EH (cell line): ENCODE measurements around the gene TNFAIP8L3.

Experiments
- DNase-seq: peaks from one replicate; pipeline ENCODE4 v3.0.0-alpha.2; 2015; ENCODE audit warnings: low read depth

Gene TNFAIP8L3

DNA sequence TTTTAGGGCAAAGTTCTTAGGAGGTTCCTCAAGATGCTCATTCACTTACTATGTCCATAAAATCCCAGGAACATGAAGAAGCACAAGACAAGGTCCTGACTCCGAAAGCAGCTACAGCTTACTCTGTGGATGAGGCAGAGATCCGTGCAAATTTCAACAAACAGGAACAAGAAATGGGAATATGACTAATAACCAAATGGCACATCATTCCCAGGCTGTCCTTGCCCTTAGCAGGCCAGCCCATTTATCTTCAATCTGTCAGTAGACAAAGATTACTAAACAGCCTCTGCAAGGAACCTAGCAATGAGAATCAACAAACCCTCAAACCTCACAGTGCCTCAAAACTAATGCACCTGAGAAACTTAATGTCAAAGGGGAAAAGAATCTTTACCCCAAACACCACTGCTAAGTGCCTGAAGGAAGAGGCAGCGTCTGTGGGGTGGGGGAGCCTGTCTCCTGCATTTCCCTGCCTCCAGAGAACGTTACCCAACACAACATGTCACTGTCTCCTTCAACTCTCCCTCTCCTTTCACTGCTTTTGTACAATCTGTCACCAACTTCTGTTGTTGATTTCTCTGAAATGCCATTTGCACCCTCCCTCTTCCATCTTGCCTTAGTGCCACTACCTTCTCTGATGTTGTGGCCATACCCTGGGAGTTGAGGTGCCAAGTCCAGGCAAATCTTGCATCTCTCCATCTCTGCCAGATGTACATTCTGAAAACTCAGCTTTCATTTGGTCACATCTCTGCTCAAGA, 4.8 kb downstream of the TNFAIP8L3 start:
- DNase-seq: peak; percentile 29

DNA sequence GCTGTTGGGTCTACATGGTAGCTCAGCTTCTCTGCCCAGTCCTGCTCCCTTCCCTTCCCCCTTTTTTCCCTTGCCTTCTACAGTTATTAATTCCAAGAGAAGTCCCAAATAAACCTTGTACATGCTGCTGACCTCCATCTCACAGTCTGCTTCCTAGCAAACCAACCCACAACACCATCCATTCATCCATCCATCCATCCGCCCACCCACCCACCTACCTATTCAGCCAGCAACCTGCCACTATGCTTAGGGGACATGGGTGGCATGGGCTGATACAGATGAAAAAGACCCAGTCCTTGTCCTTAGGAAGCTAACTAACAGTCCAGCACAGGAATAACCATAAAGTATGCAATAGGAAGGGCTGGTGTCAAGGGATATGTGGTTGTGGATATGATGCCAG, 5.7 kb downstream of the TNFAIP8L3 start:
- no peak for DNase-seq

DNA sequence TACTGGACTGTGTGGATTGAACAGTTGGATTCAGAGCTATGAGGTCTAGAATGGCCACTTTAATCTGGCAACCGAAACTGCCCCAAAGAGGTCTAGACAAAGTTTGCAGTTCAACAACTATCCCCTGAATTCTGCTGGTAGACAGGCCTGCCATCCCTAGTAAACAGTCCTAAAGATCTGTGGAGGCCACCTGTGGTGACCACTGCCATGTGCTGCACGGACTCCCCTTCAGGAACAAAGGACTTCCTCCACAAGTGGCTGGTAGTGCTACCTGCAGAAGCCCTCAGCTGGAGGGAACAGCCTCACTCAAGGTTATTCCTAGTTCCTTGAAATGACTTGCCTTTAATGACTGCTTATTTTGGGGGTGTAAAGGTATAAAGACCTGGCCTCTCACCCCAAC, 6.1 kb downstream of the TNFAIP8L3 start:
- DNase-seq: no peak

DNA sequence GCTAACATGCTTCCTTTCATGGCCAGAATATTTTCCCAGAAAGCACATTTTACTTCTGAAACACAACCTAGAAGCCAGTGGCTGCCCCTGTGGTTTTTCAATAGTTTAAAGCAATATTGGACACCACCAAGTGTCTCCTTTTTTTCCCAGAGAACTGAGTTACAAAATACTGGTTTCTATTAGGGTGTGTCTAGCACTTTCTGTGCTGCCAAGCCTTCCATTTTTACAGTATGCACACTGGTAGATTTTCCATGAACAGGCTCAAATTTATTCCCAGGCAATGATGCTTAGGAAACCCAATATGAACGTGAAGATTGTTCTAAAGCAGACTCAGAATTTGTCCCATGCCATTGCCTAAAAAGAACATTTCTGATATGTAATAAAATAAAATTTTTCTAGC, 7.2 kb downstream of the TNFAIP8L3 start:
- no peak for DNase-seq

DNA sequence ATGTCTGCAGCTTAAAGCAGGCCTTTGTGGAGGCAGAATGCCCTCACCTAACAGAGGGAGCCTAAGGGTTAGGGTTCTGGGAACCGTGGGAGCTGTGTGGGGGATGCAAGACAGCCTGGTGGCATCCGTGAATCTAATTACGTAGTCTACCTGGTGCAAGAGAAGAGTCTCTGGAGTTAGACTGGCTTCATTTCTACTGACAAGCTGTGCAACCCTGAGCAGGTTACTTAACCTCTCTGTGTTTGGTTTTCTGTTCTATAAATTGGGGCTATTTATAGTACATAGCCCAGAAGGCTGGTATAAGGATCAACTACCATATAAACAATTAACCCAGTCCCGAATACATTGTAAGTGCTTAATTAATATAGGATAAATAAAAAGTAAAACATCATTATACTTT, 8.3 kb downstream of the TNFAIP8L3 start:
- no peak for DNase-seq

DNA sequence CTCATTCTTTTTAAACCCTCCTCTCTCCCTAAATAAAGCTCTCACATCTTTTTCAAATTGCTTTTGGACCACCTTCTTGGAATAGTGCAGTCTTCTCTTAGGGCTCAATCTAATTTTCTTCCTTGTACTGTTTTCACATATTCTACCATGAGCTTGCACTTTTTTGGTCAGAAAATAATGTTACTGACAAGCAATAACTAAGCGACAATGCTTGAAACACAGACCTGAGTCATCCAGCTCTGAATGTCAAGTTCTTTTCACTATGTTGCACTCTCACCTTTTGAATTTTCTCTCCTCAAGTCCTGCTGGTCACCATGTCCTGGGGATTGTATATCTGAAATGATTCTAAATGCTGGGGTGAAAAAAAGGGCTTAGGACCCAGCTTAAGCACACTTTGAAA, 8.9 kb downstream of the TNFAIP8L3 start:
- no peak for DNase-seq

DNA sequence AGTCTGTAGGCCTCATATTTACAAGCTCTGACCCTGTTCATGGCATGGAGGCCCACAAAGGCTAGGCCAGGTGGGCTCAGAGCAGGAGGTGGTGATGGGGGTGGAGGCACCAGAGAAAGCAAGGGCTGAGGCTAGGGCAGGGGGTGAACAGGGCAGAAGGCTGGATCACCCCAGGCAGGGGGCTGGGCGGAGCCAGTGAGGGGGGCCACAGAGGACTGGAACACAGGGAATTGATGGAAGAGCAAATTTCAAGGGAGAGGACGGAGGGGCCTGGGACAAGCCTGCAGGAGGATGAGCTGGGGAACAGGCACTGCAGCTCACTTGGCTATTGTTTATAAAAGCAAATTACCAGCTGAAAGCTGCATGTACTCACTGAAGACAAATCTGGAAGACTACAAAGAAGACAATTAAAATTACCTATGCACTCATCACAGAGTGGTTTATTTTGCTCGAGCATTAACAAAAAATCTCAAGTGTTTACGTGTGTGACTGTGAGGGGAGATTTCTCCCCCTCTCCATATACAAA, 11.0 kb downstream of the TNFAIP8L3 start:
- no peak for DNase-seq

DNA sequence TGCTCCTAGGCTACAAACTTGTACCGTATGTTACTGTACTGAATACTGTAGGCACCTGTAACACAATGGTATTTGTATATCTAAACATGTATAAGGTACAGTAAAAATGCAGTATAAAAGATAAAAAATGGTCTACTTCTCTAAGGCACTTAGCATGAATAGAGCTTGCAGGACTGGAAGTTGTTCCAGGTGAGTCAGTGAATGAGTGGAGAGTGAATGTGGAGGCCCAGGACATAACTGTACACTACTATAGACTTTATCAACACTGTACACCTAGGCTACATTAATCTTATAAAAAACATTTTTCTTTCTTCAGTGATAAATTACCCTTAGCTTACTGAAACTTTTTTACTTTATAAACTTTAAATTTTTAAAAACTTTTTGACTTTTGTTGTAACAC, 12.5 kb downstream of the TNFAIP8L3 start:
- no peak for DNase-seq

DNA sequence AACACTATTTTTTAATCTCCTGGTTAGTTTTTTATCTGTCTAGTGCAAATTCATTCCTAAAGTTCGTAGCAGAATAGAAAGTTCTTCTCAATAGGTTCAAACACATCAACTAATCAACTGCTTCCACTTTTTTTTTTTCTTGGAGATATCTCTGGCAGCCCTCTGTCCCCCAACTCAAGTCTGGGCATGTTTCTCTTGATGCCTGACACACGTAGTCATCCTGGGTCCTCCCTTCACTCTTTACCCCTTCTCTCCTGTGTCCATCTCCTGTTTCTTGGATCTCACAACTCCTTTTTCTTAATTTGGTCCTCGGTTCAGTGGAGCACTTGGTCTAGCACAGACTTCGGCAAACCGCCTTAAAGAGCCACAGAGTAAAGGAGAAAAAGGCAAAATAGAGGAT, 14.4 kb downstream of the TNFAIP8L3 start:
- DNase-seq: no peak

DNA sequence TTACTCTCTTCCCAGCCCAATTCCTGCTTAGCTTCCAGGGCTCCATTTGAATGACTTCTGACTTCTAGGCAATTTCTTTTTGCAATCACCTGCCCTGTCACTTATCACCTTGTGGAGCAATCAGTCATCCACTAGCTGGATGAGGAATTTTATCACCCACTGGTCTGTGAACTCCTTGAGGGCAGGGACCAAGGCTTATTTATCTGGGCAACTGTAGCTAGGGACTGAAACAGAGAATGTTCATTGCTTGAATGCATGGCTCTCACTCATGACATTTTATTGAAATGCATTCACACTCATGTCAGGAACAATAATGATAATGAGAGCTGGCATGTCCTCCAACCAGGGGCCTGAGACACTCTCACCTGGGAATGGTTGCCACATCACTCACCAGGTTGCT, 15.5 kb downstream of the TNFAIP8L3 start:
- no peak for DNase-seq

DNA sequence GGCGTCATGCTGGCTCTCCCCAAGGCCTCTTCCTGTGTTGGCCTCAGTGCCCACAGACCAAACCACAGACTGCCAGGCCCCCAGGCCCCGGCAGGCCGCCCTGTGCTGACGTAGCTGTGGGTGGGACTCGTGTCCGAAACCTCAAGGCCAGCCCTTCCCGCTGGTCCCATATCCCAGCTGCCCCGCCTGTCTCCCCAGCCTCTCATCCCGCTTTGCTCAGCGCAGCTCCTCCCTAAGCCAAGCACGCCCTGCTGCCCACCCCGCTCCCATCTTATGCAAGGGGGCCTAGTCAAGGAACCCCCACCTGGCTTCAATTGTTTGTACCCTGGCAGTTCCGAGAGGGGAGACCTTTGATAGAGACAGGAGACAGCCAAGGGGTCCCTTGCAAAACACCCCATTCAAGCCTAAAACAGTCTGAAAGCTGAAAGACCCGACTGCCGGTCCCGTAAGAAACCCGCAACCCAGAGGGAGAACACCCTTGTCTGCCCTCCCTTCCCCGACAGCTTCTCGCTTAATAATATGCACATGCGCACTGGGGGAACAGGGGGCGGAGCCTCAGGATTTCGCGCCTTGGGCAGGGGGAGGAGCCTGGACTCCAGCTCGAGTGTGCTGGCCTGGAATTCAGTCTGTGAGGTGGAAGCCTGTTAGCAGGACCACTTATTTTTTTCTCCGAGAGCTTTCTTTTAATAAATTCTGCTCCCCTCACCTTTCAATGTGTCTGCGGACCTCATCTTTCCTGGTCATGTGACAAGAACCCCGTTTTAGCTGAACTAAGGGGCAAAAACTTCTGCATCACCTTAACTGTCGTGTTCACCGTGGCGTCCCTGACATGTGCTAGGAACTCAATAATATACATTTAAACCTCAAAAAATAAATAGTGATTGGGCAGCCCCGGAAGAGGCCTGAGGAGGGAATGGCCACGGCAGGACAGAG, 17.2 kb downstream of the TNFAIP8L3 start:
- peak; percentile 73 for DNase-seq

DNA sequence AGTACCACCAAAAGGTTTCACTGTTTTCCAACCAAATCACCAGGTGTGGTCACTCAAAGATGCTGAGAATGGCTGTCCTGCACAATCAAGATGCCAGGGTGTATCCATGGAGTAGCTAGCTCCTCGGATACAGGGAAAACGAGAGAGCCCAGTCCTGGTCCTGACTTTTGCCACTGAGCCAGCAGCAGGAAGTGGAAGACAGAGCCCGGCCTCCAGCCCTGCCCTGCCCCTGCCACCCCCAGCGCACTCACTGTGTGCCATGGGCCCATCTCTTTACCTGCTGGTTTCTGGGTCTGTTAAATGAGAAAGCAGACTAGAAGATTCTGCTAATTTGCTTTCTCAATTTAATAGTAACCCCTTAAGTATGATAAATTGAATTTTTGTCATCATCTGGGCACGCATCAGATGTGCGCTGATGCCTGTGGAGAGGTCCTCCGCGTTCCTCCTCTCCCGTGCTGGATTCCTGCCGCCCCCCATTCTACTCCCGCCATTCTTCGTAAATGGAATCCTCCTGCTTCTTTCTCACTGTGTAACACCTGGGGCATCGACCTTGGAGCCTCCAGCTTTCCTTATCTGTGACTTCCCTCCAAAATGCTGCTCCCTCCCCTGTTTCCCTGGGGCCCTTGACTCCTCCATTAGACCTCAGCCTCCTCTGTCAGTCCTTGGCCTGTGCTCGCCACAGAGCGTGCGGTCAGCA, 18.0 kb downstream of the TNFAIP8L3 start:
- DNase-seq: no peak

DNA sequence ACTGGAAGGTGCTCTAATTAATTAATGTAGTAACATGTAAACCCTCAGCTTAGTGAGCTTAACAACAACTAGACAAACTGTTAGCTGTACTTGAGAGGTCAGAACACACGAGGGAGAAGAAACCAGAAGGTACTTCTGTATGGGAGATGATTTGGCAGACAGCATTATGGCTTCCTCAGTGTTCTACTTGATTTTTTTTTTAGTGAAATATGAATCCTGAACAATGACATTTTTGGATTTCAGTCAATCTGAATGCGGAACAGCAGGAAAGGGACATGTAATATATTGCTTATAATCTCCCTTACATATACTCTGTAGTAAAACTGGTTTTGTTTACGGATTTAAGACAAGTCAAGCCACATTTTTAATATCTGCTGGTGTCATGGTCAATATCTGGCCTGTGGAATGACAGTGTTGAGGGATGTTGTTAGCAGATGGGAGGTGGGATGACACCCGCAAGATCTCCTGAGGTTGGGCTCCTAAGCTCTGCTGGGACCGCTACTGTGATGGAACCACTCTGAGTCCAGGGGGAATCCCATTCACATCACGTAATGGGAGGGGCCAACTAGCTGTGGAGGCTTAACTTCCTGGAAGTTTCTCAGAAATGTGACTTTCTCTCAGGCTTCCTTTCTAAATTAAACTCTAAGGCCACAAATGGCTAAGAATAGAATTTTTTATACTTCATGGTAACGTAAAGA, 18.7 kb downstream of the TNFAIP8L3 start:
- no peak for DNase-seq

DNA sequence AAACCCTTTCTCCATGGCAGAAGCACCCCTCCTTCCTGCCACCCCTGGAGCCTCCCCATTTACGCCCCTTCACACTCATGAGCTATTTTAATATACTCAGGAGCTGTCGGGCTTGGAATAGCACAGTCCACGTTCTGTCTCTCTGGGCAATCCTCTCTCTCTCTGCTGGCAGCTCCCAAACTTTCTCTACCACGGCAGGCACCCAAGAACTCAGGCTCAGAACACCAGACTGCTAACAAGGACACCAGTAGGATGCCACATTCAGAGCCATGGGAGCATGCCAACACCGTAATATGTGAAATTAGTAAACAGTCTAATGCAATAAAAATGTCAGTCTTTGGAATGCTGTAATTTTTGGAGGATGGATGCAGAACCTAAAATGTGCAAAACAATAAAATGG, 19.3 kb downstream of the TNFAIP8L3 start:
- peak; percentile 45 for DNase-seq

DNA sequence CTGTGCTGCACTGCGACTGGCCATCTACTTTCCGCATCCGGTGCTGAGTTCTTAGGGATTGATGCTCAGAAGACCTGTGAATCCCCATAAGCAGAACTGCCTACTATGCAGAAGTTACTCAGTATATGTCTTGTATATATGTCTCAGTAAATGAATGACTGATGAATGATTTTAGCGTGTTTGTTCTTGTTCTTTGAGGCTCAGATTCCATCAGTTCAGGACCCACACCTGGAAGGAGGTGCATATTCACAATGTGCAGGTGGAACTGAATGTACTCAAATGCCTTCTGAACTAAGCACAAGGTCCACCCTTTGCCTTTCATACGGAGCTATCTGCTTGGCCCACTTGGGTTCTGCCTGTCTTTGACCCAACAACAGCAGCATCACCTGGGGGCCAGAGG, 19.8 kb downstream of the TNFAIP8L3 start:
- DNase-seq: no peak

DNA sequence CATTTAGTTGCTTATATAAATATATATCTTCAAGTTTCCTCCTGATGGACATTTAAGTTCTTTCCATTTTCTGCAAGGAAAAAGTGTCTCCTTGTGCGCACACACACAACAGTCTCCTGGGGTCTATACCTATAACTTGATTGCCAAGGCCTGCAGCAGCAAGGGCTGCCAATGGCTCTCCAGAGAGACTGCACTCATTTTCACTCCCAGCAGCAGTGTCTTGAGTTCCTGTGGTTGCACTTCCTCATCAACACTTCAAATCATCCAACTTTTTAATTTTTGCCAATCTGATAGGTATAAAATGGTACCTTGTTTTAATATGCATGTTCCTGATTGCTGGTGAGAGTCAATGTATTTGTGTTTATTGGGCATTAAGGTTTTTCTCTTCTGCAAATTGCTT, 23.1 kb downstream of the TNFAIP8L3 start:
- no peak for DNase-seq

DNA sequence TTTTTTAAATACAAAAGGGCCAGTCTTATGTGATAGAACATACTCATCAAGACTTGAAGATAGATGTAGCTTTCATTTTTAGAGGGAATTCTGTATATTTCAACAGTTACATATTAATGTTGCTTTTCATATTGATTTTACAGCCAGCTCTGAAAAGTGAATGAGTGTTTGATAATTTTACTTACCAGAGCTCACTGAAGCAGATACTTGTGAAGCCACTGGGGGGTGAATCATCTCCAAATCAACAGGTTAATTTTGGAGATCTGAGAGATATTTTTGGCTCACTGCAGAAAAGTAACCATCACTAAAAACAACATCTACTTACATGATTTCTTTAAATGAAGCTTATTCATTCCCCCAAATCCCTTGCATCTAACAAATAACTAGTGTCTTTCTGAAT, 24.7 kb downstream of the TNFAIP8L3 start:
- DNase-seq: no peak

DNA sequence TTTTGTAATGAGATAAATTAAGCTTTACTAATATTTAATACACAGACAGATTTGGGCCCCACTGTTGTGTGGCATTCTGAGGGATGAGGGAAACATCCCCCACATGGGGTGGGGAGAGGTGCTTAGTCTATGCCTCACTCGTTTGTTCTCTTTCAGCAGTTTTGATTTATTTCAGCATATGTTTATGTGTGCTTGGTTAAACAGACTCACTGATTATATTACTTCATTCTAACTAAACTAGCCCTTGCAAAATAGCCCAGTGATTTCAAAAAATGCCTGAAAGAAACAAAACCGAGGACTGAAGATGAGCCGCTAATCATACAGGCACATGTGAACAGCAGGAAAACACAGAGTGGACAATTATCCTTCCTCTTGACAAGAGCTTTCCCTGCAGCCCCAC, 27.2 kb downstream of the TNFAIP8L3 start:
- no peak for DNase-seq

DNA sequence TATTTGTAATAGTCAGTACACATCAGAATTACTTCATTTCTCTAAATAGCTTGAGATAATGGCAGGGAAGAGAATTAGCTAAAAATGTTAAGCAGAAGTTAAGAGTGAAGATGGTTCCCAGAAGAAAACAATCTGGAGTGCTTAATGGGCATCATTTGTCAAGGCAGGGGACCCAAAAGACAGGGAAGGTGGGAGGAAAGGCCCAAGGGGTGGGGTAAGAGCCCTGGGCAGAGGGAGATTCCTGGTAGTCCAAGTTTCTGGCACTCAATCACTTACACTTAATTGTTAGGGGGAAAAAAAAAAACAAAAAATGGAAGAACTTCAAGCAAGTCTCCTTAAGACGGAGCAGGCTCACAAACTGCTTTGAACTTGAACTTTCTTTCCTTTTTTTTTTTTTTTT, 28.9 kb downstream of the TNFAIP8L3 start:
- no peak for DNase-seq

DNA sequence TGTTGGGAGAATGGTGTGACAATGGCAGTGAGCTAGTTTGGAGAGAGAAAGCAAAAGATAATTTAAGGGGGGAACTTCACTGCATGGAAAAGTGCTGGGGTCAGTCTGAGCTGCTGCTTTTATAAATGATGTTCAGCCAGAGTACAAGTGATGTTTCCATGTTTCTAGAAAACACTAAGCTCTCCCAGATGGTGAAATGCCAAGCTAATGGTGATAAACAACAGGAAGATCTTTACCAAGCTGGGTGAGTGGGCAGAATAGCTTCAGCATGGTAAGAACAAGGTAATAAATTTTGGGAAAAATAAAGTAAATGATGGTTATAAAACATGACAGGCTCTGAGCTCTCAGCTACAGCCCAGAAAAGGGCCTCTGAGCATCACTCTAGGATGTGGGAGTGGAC, 29.4 kb downstream of the TNFAIP8L3 start:
- DNase-seq: no peak

DNA sequence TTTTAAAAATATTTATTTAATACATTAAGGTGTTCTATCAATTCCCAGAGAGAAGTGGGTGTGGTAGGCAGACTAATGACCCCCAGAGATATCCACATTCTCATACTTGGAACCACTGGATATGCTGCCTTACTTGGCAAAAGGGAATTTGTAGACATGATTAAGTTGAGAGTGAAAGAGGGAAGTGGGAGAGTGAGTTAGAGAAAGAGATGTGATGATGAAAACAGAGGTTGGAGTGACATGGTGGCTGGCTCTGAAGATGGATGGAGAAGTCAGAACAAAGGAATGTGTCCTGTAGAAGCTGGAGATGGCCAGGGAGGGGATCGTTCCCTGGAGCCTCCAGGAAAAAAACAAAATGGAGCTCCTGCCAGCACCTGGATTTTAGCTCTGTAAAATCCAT, 32.0 kb downstream of the TNFAIP8L3 start:
- no peak for DNase-seq
